ENCODE results near the gene CARS1. TPM values are rescaled to one million over a fixed set of nuclear protein-coding genes. Genes with fewer than 3 reads are reported as not detected.
A peak's percentile ranks its signal among the peaks of the same experiment; 100 is the strongest.

The CARS1 gene
- total RNA-seq, 1 experiment from 2014 or later = 120 TPM

DNA sequence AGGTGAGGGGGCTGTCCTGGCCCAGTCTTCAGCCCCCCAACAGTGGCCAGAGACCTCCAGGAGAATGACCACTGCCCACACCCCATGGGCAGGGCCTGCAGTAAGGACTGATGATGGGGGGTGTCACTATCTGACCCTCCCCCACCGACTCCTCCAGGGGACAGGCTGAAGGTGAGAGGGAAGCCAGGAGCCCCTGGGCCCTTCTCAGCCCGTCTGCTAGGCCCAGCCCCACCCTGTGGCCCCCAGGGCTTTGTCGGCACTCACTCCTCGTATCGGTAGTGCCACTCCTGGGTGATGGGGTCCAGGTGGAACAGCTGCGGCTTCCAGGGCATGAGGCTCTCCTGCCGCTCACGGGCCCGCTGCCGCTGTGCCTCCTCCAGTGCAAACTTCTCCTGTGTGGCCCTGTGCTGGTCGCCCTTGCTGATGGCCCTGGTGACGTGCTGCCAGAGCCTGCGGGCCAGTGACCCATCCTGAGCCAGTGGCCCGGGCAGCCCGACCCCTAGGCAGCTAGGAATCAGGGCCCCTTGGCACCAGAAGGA, 35.4 kb upstream of the CARS1 start:
- in situ Hi-C loops (cut with HindIII; ENCODE audit: low pct_unique_long_range_greater_than_20kb, low sequenced_read_pairs) = no loop called here
- intact Hi-C loops (cut with micrococcal nuclease; ENCODE audit: unreplicated experiment) = loop anchor here (10.0 kb wide), 1 partner anchor 158 kb away; no protein-coding TSS in a partner anchor

DNA sequence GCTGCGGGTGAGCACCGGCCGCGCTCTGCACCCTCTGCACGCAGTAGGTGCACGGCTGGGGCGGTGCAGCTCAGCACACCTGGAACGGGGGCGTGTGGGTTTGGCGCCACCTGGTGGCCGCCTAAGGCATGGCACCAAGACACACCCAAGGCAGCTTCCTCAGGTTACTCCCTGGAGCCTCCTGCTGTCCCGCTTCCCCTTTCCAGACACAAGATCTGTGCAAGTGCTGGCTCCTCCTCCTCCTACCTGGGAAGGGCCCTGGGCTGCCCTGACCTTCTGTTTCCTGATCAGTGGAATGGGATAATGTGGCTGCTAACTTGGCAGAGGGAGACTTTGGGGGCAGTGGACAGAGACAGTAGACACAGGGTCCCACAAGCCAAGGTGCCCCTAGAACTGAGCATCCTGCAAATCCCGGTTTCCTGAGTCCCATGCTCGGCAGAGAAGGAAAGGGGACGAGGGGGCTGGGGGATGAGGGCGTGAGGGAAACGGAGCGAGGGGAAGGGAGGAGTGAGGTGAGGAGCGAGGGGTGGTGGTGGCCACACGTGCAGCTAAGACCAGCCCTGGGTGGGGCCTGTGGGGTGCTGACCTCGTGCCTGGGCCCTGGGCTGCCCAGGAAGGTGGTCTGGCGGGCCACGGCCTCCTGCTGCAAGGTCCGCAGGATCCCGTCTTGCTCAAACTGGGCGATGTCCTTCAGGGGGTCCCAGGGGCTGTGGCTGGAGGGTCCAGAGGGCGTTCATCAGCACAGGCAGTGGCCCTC, 34.8 kb upstream of the CARS1 start:
- no peaks in the 10 kb centered on the region for H3K36me3 ChIP-seq (ENCODE audit: control insufficient read depth, insufficient read depth, low read length)
- H3K27me3 ChIP-seq (ENCODE audit: control insufficient read depth, insufficient read depth, low read length) = no peaks in the 10 kb centered on the region
- POLR2A ChIA-PET = no interaction called here
- intact Hi-C loops (cut with micrococcal nuclease; ENCODE audit: unreplicated experiment) (loop anchor here (10.0 kb wide), 1 partner anchor 157 kb away; no protein-coding TSS in a partner anchor), in situ Hi-C loops (cut with HindIII; ENCODE audit: low pct_unique_long_range_greater_than_20kb, low sequenced_read_pairs) (no loop called here)
- H3K9me3 ChIP-seq (ENCODE audit: control insufficient read depth, insufficient read depth, low read depth, low read length) = no peaks in the 10 kb centered on the region
- H3K4me3 ChIP-seq (ENCODE audit: low read depth in 2 of 2, low read length in 2 of 2) = no peak overlapping the region
- ATAC-seq (peak; percentile 85), DNase-seq (ENCODE audit: low read depth, low spot score) (peak; percentile 68)
- CTCF ChIA-PET = interaction anchor here (0.7 to 4.7 kb wide), 13 partner anchors 8 to 316 kb away, joined by 3 to 72 read pairs (median 4); partner anchors contain the start of genes CARS1 and NAP1L4
- no TSS peak for BruUV-seq (replicated peaks)
- TF ChIP-seq POLR2AphosphoS5 (IDR thresholded peaks at IDR 0.05; ENCODE audit: low read depth, low read length) (peak; percentile 26; the same call in 1 of the 2 replicates), TCF7L2 (IDR thresholded peaks at IDR 0.05; ENCODE audit: low read depth, low read length) (no peak), SIN3A (IDR thresholded peaks at IDR 0.05; ENCODE audit: borderline replicate concordance, insufficient read depth, low read depth, low read length) (no peak)
- TF ChIP-seq, protein P1, sequence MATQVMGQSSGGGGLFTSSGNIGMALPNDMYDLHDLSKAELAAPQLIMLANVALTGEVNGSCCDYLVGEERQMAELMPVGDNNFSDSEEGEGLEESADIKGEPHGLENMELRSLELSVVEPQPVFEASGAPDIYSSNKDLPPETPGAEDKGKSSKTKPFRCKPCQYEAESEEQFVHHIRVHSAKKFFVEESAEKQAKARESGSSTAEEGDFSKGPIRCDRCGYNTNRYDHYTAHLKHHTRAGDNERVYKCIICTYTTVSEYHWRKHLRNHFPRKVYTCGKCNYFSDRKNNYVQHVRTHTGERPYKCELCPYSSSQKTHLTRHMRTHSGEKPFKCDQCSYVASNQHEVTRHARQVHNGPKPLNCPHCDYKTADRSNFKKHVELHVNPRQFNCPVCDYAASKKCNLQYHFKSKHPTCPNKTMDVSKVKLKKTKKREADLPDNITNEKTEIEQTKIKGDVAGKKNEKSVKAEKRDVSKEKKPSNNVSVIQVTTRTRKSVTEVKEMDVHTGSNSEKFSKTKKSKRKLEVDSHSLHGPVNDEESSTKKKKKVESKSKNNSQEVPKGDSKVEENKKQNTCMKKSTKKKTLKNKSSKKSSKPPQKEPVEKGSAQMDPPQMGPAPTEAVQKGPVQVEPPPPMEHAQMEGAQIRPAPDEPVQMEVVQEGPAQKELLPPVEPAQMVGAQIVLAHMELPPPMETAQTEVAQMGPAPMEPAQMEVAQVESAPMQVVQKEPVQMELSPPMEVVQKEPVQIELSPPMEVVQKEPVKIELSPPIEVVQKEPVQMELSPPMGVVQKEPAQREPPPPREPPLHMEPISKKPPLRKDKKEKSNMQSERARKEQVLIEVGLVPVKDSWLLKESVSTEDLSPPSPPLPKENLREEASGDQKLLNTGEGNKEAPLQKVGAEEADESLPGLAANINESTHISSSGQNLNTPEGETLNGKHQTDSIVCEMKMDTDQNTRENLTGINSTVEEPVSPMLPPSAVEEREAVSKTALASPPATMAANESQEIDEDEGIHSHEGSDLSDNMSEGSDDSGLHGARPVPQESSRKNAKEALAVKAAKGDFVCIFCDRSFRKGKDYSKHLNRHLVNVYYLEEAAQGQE (IDR thresholded peaks at IDR 0.05; ENCODE audit: insufficient read depth in 1 of 2, low read depth in 2 of 2, low read length in 1 of 2) = peak in 1 of 2 experiments; percentile 60; a peak in 1 of 4 replicates
- TF ChIP-seq, protein P2, sequence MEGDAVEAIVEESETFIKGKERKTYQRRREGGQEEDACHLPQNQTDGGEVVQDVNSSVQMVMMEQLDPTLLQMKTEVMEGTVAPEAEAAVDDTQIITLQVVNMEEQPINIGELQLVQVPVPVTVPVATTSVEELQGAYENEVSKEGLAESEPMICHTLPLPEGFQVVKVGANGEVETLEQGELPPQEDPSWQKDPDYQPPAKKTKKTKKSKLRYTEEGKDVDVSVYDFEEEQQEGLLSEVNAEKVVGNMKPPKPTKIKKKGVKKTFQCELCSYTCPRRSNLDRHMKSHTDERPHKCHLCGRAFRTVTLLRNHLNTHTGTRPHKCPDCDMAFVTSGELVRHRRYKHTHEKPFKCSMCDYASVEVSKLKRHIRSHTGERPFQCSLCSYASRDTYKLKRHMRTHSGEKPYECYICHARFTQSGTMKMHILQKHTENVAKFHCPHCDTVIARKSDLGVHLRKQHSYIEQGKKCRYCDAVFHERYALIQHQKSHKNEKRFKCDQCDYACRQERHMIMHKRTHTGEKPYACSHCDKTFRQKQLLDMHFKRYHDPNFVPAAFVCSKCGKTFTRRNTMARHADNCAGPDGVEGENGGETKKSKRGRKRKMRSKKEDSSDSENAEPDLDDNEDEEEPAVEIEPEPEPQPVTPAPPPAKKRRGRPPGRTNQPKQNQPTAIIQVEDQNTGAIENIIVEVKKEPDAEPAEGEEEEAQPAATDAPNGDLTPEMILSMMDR (IDR thresholded peaks at IDR 0.05) = peak; percentile 100
- peaks cover 31% of the 10 kb centered on the region for H3K4me1 ChIP-seq (ENCODE audit: control insufficient read depth, insufficient read depth, low read length)
- H3K27ac ChIP-seq (ENCODE audit: low read length) = no peak overlapping the region

More for the DNA sequence above, 35.4 kb upstream of the CARS1 start:
- DNase-seq (ENCODE audit: low read depth, low spot score) (no peak), ATAC-seq (no peak)
- Histone ChIP-seq H3K36me3 (ENCODE audit: control insufficient read depth, insufficient read depth, low read length) (no peaks in the 10 kb centered on the region), H3K4me3 (ENCODE audit: low read depth in 2 of 2, low read length in 2 of 2) (no peak overlapping the region), H3K4me1 (ENCODE audit: control insufficient read depth, insufficient read depth, low read length) (peaks cover 31% of the 10 kb centered on the region), H3K27me3 (ENCODE audit: control insufficient read depth, insufficient read depth, low read length) (no peaks in the 10 kb centered on the region), H3K9me3 (ENCODE audit: control insufficient read depth, insufficient read depth, low read depth, low read length) (no peaks in the 10 kb centered on the region), H3K27ac (ENCODE audit: low read length) (no peak overlapping the region)
- no peak for TF ChIP-seq TCF7L2 (IDR thresholded peaks at IDR 0.05; ENCODE audit: low read depth, low read length)
- TF ChIP-seq POLR2AphosphoS5 (IDR thresholded peaks at IDR 0.05; ENCODE audit: low read depth, low read length) = no peak
- TF ChIP-seq, protein P2 (IDR thresholded peaks at IDR 0.05) = no peak
- TF ChIP-seq, protein P1 (IDR thresholded peaks at IDR 0.05; ENCODE audit: insufficient read depth in 1 of 2, low read depth in 2 of 2, low read length in 1 of 2) = no peak
- TF ChIP-seq SIN3A (IDR thresholded peaks at IDR 0.05; ENCODE audit: borderline replicate concordance, insufficient read depth, low read depth, low read length) = no peak
- BruUV-seq (replicated peaks) = no TSS peak
- ChIA-PET POLR2A (interaction anchor here (0.6 kb wide), 1 partner anchor 54 kb away, joined by 3 read pairs; no protein-coding TSS in a partner anchor), CTCF (interaction anchor here (0.6 to 2.7 kb wide), 2 partner anchors 42 to 55 kb away, joined by 3 to 14 read pairs; no protein-coding TSS in a partner anchor)
